Vagina (tissue), 2 donors: ENCODE data around the gene ZNRF1.
"Not testable (repeated sequence)": the region's sequence is repeated elsewhere in the genome, so short reads cannot be mapped to it uniquely, and the experiment has no call there.

ENCODE experiments used
- POLR2A ChIP-seq, 2 donors: fragments of 450-650 bp; IDR thresholded peaks; one replicate each; pipeline ENCODE4 v1.6.1; 2017; ENCODE audit warnings: antibody characterized with exemption in 2 of 2, mild to moderate bottlenecking in 2 of 2, moderate library complexity in 2 of 2
- POLR2AphosphoS5 ChIP-seq, 2 donors: sonication (generic); formaldehyde crosslinking; IDR thresholded peaks; one replicate each; pipeline ENCODE4 v1.9.0; 2017; ENCODE audit warnings: antibody characterized with exemption in 2 of 2, mild to moderate bottlenecking in 2 of 2, low read depth in 1 of 2; ENCODE audit not compliant: insufficient read depth in 1 of 2
- TF ChIP-seq, protein P1 (sequence below), 3 experiments: fragments of 450-650 bp in 2 of 3; fragments of 200-600 bp in 1 of 3; sonication (generic) in 1 of 3; IDR thresholded peaks; one replicate each; pipeline ENCODE4 v1.5.1; 2017 to 2019; ENCODE audit warnings: antibody characterized with exemption in 3 of 3, mild to moderate bottlenecking in 2 of 3, moderate library complexity in 2 of 3

DNA sequence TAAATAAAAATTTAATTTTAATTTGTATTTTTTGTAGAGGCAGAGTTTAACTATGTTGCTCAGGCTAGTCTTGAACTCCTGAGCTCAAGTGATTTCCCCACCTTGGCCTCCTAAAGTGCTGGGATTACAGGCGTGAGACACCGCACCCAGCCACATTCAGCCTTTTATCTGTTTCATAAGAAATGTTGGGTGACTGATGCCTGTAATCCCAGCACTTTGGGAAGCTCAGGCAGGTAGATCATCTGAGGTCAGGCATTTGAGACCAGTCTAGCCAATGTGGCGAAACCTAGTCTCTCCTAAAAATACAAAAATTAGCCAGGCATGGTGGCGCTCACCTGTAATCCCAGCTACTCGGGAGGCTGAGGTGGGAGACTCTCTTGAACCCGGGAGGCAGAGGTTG lies 92.1 kb downstream of the ZNRF1 start:
- TF ChIP-seq POLR2A (IDR thresholded peaks at IDR 0.05); POLR2AphosphoS5 (IDR thresholded peaks at IDR 0.05; ENCODE audit: insufficient read depth in 1 of 2, low read depth in 1 of 2): not testable (repeated sequence)
- TF ChIP-seq, protein P1, sequence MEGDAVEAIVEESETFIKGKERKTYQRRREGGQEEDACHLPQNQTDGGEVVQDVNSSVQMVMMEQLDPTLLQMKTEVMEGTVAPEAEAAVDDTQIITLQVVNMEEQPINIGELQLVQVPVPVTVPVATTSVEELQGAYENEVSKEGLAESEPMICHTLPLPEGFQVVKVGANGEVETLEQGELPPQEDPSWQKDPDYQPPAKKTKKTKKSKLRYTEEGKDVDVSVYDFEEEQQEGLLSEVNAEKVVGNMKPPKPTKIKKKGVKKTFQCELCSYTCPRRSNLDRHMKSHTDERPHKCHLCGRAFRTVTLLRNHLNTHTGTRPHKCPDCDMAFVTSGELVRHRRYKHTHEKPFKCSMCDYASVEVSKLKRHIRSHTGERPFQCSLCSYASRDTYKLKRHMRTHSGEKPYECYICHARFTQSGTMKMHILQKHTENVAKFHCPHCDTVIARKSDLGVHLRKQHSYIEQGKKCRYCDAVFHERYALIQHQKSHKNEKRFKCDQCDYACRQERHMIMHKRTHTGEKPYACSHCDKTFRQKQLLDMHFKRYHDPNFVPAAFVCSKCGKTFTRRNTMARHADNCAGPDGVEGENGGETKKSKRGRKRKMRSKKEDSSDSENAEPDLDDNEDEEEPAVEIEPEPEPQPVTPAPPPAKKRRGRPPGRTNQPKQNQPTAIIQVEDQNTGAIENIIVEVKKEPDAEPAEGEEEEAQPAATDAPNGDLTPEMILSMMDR (IDR thresholded peaks at IDR 0.05) = not testable (repeated sequence)
